Fibroblast of lung (primary cell): ENCODE results near the gene MIGA1. TPM values are rescaled to one million over a fixed set of nuclear protein-coding genes. Genes with fewer than 3 reads are reported as not detected.

Experiments used
- DNase-seq, 2 donors: peaks; one replicate each; pipeline versions ENCODE4 v3.0.0 to v3.0.0-alpha.2; 2010; ENCODE audit warnings: low read depth in 2 of 2
- H2AFZ ChIP-seq: 2 replicates; pipeline ENCODE4 v1.5.1; 2012; ENCODE audit warnings: low read length, control low read depth, inconsistent platforms
- H3K27ac ChIP-seq: 2 replicates; pipeline ENCODE4 v1.5.1; 2011; ENCODE audit warnings: low read length, control low read depth; ENCODE audit not compliant: insufficient read depth
- H3K27me3 ChIP-seq: 2 replicates; pipeline ENCODE4 v1.5.1; 2011; ENCODE audit warnings: mild to moderate bottlenecking, low read length; ENCODE audit not compliant: control insufficient read depth, insufficient read depth
- H3K36me3 ChIP-seq: 2 replicates; pipeline ENCODE4 v1.5.1; 2011; ENCODE audit warnings: low read length; ENCODE audit not compliant: control insufficient read depth, insufficient read depth
- H3K4me1 ChIP-seq: 2 replicates; pipeline ENCODE4 v1.5.1; 2011; ENCODE audit warnings: low read length; ENCODE audit not compliant: control insufficient read depth, insufficient read depth; ENCODE audit errors: extremely low read depth
- H3K4me2 ChIP-seq: 2 replicates; pipeline ENCODE4 v1.5.1; 2011; ENCODE audit warnings: low read length, control low read depth; ENCODE audit not compliant: insufficient read depth; ENCODE audit errors: extremely low read depth
- H3K4me3 ChIP-seq, 4 experiments: fragments of 200-600 bp in 1 of 4; sonication (generic) in 1 of 4; replicated peaks in 1 of 4; 2 replicates each; pipeline ENCODE4 v1.5.1; 2011 to 2016; ENCODE audit warnings: low read length in 4 of 4, low read depth in 3 of 4, mild to moderate bottlenecking in 3 of 4, control low read depth in 2 of 4, inconsistent platforms in 1 of 4, mixed read lengths in 1 of 4; ENCODE audit not compliant: insufficient read depth in 1 of 4; ENCODE audit errors: control extremely low read depth in 1 of 4
- H3K79me2 ChIP-seq: 2 replicates; pipeline ENCODE4 v1.5.1; 2012; ENCODE audit warnings: mild to moderate bottlenecking, low read length, inconsistent platforms; ENCODE audit not compliant: control insufficient read depth, insufficient read depth
- H3K9ac ChIP-seq: 2 replicates; pipeline ENCODE4 v1.5.1; 2011; ENCODE audit warnings: mild to moderate bottlenecking, low read length, control low read depth; ENCODE audit not compliant: insufficient read depth
- H3K9me3 ChIP-seq: 2 replicates; pipeline ENCODE4 v1.5.1; 2012; ENCODE audit warnings: low read depth, low read length; ENCODE audit not compliant: control insufficient read depth, insufficient read depth
- H4K20me1 ChIP-seq: 2 replicates; pipeline ENCODE4 v1.5.1; 2011; ENCODE audit warnings: low read length; ENCODE audit not compliant: control insufficient read depth, insufficient read depth; ENCODE audit errors: extremely low read depth
- EZH2 ChIP-seq: IDR thresholded peaks from 2 replicates; pipeline ENCODE4 v1.5.1; 2012; ENCODE audit warnings: low read length, control low read depth, mild to moderate bottlenecking; ENCODE audit errors: missing control alignments
- polyA plus RNA-seq, 2 donors: library from polyadenylated mRNA; depleted of rRNA in 1 of 2; stranded (reverse) in 1 of 2; unstranded in 1 of 2; fragments of >200 nt; gene quantifications; 2 replicates each; pipeline ENCODE4 v1.2.1, GENCODE V29; 2011 to 2012; ENCODE audit warnings: missing spikeins in 1 of 2
- total RNA-seq: library from RNA; depleted of rRNA; stranded (reverse); fragments of >200 nt; gene quantifications from 2 replicates; pipeline ENCODE4 v1.2.1, GENCODE V29; 2014
- TF ChIP-seq, protein P1 (sequence below), 2 donors: IDR thresholded peaks in 1 of 2; conservative IDR thresholded peaks in 1 of 2; 1 replicate in 1 of 2; 2 replicates in 1 of 2; pipeline ENCODE4 v1.5.1; 2011 to 2012; ENCODE audit warnings: low read length in 2 of 2, control low read depth in 1 of 2, inconsistent platforms in 1 of 2, low read depth in 1 of 2, mild to moderate bottlenecking in 1 of 2

The MIGA1 gene
- total and polyA plus RNA-seq, 2 donors (not counting 1 experiment from before 2014, with no cell fraction given): 10.3 to 14.0 TPM

DNA sequence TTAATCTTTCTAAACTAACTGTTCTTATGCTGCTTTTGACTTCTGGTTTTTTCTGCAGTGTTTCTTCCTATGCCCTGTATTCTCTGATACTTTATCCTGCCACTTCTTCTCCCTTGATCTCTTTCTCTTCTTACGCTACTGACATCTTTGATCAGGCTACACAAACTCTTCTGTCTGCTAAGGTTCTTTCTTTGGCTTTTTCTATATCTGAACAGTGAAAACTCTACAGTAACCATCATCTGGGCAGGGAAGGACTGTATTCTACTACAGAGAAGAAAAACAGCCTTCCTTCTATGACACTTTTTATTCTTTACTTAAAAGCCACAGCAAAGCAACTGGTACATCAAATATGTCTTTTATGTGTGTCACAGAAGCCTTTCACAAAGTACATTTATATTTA lies 101.6 kb downstream of the MIGA1 start:
- TF ChIP-seq, protein P1, sequence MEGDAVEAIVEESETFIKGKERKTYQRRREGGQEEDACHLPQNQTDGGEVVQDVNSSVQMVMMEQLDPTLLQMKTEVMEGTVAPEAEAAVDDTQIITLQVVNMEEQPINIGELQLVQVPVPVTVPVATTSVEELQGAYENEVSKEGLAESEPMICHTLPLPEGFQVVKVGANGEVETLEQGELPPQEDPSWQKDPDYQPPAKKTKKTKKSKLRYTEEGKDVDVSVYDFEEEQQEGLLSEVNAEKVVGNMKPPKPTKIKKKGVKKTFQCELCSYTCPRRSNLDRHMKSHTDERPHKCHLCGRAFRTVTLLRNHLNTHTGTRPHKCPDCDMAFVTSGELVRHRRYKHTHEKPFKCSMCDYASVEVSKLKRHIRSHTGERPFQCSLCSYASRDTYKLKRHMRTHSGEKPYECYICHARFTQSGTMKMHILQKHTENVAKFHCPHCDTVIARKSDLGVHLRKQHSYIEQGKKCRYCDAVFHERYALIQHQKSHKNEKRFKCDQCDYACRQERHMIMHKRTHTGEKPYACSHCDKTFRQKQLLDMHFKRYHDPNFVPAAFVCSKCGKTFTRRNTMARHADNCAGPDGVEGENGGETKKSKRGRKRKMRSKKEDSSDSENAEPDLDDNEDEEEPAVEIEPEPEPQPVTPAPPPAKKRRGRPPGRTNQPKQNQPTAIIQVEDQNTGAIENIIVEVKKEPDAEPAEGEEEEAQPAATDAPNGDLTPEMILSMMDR (conservative IDR thresholded peaks at IDR 0.05 in 1 of 2, IDR thresholded peaks at IDR 0.05 in 1 of 2; ENCODE audit: low read depth in 1 of 2, low read length in 2 of 2): no peak
- TF ChIP-seq EZH2: no peak
- H3K4me2 ChIP-seq: no peak overlapping the region
- no peak overlapping the region for H3K9ac ChIP-seq
- H3K4me3 ChIP-seq: no peak overlapping the region
- no peaks in the 10 kb centered on the region for H3K27me3 ChIP-seq
- no peaks in the 10 kb centered on the region for H3K36me3 ChIP-seq
- no peaks in the 10 kb centered on the region for H3K9me3 ChIP-seq
- DNase-seq: no peak
- H2AFZ ChIP-seq: no peak overlapping the region
- no peaks in the 10 kb centered on the region for H4K20me1 ChIP-seq
- no peaks in the 10 kb centered on the region for H3K79me2 ChIP-seq
- no peaks in the 10 kb centered on the region for H3K4me1 ChIP-seq
- H3K27ac ChIP-seq: no peak overlapping the region

DNA sequence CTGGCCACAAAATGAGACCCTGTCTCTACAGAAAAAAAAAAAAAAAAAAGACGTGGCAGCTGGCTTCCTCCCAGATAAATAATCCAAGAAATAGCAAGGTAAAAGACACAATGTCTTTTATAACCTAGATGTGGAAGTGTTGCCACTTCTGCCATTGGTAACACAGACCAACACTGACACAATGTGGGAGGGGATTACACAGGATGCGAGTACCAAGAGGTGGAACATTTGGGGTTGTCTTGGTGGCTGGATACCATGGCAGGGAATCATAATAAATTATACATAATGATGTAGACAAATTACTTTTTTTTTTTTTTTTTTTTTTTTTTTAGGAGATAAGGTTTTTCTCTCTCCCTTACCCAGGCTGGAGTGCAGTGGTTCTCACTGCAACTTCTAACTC lies 103.0 kb downstream of the MIGA1 start:
- Histone ChIP-seq H3K27me3 (no peaks in the 10 kb centered on the region), H4K20me1 (no peaks in the 10 kb centered on the region), H3K36me3 (no peaks in the 10 kb centered on the region), H2AFZ (no peak overlapping the region), H3K9me3 (no peaks in the 10 kb centered on the region), H3K79me2 (peaks cover 10% of the 10 kb centered on the region), H3K4me3 (no peak overlapping the region), H3K27ac (no peak overlapping the region), H3K9ac (no peak overlapping the region), H3K4me1 (peaks cover 1% of the 10 kb centered on the region), H3K4me2 (no peak overlapping the region)
- TF ChIP-seq, protein P1 (conservative IDR thresholded peaks at IDR 0.05 in 1 of 2, IDR thresholded peaks at IDR 0.05 in 1 of 2; ENCODE audit: low read depth in 1 of 2, low read length in 2 of 2): no peak
- TF ChIP-seq EZH2: no peak
- no peak for DNase-seq

DNA sequence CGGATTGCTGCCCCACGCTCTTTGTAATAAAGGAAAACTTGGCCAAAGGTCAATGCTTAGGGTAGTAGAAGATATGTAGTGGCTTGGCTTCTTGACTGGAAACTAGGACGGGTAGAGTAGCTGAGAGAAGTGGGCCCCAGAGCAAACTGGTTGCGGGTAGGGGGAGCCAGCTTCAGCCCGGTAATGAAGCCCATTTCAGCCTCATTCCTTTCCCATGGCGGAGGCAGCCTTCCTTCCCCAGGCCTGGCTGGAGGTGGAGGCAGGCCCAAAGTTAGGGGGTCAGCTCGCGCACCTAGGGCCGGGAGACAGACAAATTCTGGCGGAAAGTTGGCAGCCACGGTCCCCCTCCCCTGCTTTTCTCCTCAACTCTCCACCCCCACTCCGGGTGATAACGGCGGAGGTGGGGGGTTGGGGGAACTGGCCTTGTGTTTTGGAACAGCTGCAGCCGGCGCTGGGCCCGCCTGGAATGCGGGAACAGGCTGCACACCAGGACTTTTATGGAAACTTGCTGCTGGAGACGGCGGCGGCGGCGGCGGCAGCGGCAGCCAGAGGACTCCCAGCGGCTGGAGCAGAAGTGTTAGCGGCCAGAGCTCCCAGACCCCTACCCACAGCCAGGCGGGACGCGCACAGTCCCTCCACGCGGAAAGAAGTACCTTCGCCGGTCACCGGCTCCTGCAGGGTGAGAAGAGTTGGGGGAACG lies 108.8 kb downstream of the MIGA1 start, which contains the start of gene NEXN:
NEXN (plus strand) TSS at position 544 of the 700 bp plus-strand sequence. CDS start 27,483 bp downstream, outside the sequence.
- H3K9ac ChIP-seq: peak within 1 kb of the TSS; percentile 96
- H3K4me1 ChIP-seq: peaks cover 2% of the 10 kb centered on the region
- peak within 1 kb of the TSS; percentile 74 to 97 (median 89) for H3K4me3 ChIP-seq
- no peaks in the 10 kb centered on the region for H3K27me3 ChIP-seq
- peak within 1 kb of the TSS; percentile 91 for H3K4me2 ChIP-seq
- H4K20me1 ChIP-seq: no peaks in the 10 kb centered on the region
- no peaks in the 10 kb centered on the region for H3K9me3 ChIP-seq
- DNase-seq: peak; percentile 89 to 95
- H3K27ac ChIP-seq: peak within 1 kb of the TSS; percentile 96
- H3K79me2 ChIP-seq: peaks cover 59% of the 10 kb centered on the region
- peaks cover 2% of the 10 kb centered on the region for H3K36me3 ChIP-seq
- no peak for TF ChIP-seq EZH2
- TF ChIP-seq, protein P1 (conservative IDR thresholded peaks at IDR 0.05 in 1 of 2, IDR thresholded peaks at IDR 0.05 in 1 of 2; ENCODE audit: low read depth in 1 of 2, low read length in 2 of 2): peak; percentile 6 to 39
- peak within 1 kb of the TSS; percentile 66 for H2AFZ ChIP-seq
